Body of pancreas (tissue), 4 donors: ENCODE data around the gene AGAP3. TPM values are rescaled to one million over a fixed set of nuclear protein-coding genes. Genes with fewer than 3 reads are reported as not detected.

ENCODE experiments used
- ATAC-seq: fragments of 150-250 bp; one replicate; pipeline ENCODE4 v1.9.1; 2016
- DNase-seq, 4 donors: peaks; one replicate each; pipeline ENCODE4 v3.0.0-alpha.2; 2019
- H3K27ac ChIP-seq, 4 donors: fragments of 200-600 bp; sonication (generic); 1 replicate in 3 of 4; 2 replicates in 1 of 4; pipeline versions ENCODE4 v1.5.1 to v1.6.1; 2016 to 2019; ENCODE audit warnings: mild to moderate bottlenecking in 1 of 4, mixed read lengths in 1 of 4, moderate library complexity in 1 of 4
- H3K27me3 ChIP-seq, 2 donors: fragments of 200-600 bp; sonication (generic); one replicate each; pipeline ENCODE4 v1.6.0; 2016; ENCODE audit warnings: mild to moderate bottlenecking in 1 of 2
- H3K36me3 ChIP-seq, 2 donors: fragments of 200-600 bp; sonication (generic); replicated peaks in 1 of 2; 2 replicates each; pipeline ENCODE4 v1.5.1; 2016; ENCODE audit warnings: low read depth in 2 of 2; ENCODE audit not compliant: insufficient read depth in 1 of 2
- H3K4me1 ChIP-seq: fragments of 200-600 bp; sonication (generic); one replicate; pipeline ENCODE4 v1.6.0; 2016
- H3K4me3 ChIP-seq, 2 donors: fragments of 200-600 bp; sonication (generic); 1 replicate in 1 of 2; 2 replicates in 1 of 2; pipeline ENCODE4 v1.5.1; 2016 to 2019
- H3K9me3 ChIP-seq, 3 donors: fragments of 200-600 bp; sonication (generic); 1 replicate in 2 of 3; 2 replicates in 1 of 3; pipeline ENCODE4 v1.5.1; 2016
- POLR2A ChIP-seq, 3 donors: fragments of 450-650 bp; IDR thresholded peaks; one replicate each; pipeline ENCODE4 v1.6.1; 2016; ENCODE audit warnings: antibody characterized with exemption in 3 of 3, mild to moderate bottlenecking in 2 of 3
- WGBS, 2 donors: methylation state at CpG; one replicate each; pipeline ENCODE4 v1.1.5; 2017; 5-methylcytosine and 5-hydroxymethylcytosine counted together
- intact Hi-C: fragments of 100-400 bp; cut with DNase I; formaldehyde crosslinking; loops from one replicate; pipeline ENCODE4 v1.15.1; 2023
- total RNA-seq, 2 donors: library from RNA; depleted of rRNA; stranded (reverse); fragments of >200 nt; gene quantifications; one replicate each; pipeline ENCODE4 v1.1.0, GENCODE V29; 2016
- TF ChIP-seq, protein P1 (sequence below), 7 experiments: fragments of 450-650 bp in 4 of 7; fragments of 200-600 bp in 3 of 7; sonication (generic) in 3 of 7; IDR thresholded peaks; one replicate each; pipeline ENCODE4 v1.5.1; 2016 to 2019; ENCODE audit warnings: antibody characterized with exemption in 7 of 7

AGAP3 gene
- total RNA-seq, 2 donors from 2014 or later, result 45.4 to 104 TPM

- DNase-seq (no peak), ATAC-seq (no peak)
- no peak for TF ChIP-seq POLR2A (IDR thresholded peaks at IDR 0.05)
- TF ChIP-seq, protein P1, sequence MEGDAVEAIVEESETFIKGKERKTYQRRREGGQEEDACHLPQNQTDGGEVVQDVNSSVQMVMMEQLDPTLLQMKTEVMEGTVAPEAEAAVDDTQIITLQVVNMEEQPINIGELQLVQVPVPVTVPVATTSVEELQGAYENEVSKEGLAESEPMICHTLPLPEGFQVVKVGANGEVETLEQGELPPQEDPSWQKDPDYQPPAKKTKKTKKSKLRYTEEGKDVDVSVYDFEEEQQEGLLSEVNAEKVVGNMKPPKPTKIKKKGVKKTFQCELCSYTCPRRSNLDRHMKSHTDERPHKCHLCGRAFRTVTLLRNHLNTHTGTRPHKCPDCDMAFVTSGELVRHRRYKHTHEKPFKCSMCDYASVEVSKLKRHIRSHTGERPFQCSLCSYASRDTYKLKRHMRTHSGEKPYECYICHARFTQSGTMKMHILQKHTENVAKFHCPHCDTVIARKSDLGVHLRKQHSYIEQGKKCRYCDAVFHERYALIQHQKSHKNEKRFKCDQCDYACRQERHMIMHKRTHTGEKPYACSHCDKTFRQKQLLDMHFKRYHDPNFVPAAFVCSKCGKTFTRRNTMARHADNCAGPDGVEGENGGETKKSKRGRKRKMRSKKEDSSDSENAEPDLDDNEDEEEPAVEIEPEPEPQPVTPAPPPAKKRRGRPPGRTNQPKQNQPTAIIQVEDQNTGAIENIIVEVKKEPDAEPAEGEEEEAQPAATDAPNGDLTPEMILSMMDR (IDR thresholded peaks at IDR 0.05), result no peak
- H3K27ac ChIP-seq, result no peak overlapping the region
- H3K27me3 ChIP-seq, result no peaks in the 10 kb centered on the region
- no peak overlapping the region for H3K4me3 ChIP-seq
- intact Hi-C loops, result no loop called here
- H3K9me3 ChIP-seq, result no peaks in the 10 kb centered on the region
- 84 to 92% methylated on average over 17 to 24 of the region's 24 CpGs for WGBS, 2 donors
- H3K4me1 ChIP-seq, result no peaks in the 10 kb centered on the region
- no peaks in the 10 kb centered on the region for H3K36me3 ChIP-seq
Observed at GRCh38 chr7:151101621-151102396, 15.5 kb downstream of the AGAP3 start.

DNA sequence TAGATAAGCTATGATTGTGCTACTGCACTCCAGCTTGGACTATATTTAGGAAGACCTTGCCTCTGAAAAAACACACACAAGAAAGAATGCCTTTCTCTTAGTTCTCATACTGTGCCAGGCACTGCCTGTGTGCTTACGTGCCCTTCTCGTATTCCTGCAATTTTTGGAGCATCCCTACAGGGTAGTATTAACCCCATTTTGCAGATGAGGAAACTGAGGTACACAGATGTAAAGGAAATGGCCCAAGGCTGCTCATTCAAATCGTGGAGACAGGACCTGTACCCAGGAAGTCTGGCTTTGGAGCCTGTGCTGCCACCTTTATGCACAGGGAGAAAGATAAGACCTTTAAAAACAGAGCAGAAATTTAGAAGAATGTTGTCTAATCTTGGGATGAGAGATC is 16.7 kb downstream of the AGAP3 start:
- H3K36me3 ChIP-seq, result no peaks in the 10 kb centered on the region
- H3K27me3 ChIP-seq, result no peaks in the 10 kb centered on the region
- no peaks in the 10 kb centered on the region for H3K4me1 ChIP-seq
- H3K9me3 ChIP-seq, result no peaks in the 10 kb centered on the region
- 79 to 87% methylated on average over 3 of the region's 3 CpGs for WGBS, 2 donors
- DNase-seq (no peak), ATAC-seq (no peak)
- H3K4me3 ChIP-seq, result no peak overlapping the region
- TF ChIP-seq POLR2A (IDR thresholded peaks at IDR 0.05), result no peak
- TF ChIP-seq, protein P1 (IDR thresholded peaks at IDR 0.05), result no peak
- H3K27ac ChIP-seq, result no peak overlapping the region
- intact Hi-C loops, result no loop called here

GRCh38 chr7:151103973-151104372 is 17.7 kb downstream of the AGAP3 start:
- no peaks in the 10 kb centered on the region for H3K9me3 ChIP-seq
- no peak for TF ChIP-seq POLR2A (IDR thresholded peaks at IDR 0.05)
- TF ChIP-seq, protein P1 (IDR thresholded peaks at IDR 0.05), result no peak
- intact Hi-C loops, result no loop called here
- H3K27ac ChIP-seq, result no peak overlapping the region
- no peak for DNase-seq
- ATAC-seq, result no peak
- no peaks in the 10 kb centered on the region for H3K4me1 ChIP-seq
- H3K27me3 ChIP-seq, result no peaks in the 10 kb centered on the region
- 73 to 91% methylated on average over 11 to 12 of the region's 12 CpGs for WGBS, 2 donors
- H3K4me3 ChIP-seq, result no peak overlapping the region
- no peaks in the 10 kb centered on the region for H3K36me3 ChIP-seq

- WGBS, 2 donors, result 72 to 83% methylated on average over 23 of the region's 23 CpGs
- DNase-seq (no peak), ATAC-seq (no peak)
- H3K4me3 ChIP-seq, result no peak overlapping the region
- intact Hi-C loops, result loop anchor here (5.0 kb wide), 1 partner anchor 72 kb away; no protein-coding TSS in a partner anchor
- no peaks in the 10 kb centered on the region for H3K4me1 ChIP-seq
- H3K27ac ChIP-seq, result no peak overlapping the region
- TF ChIP-seq, protein P1 (IDR thresholded peaks at IDR 0.05), result no peak
- no peak for TF ChIP-seq POLR2A (IDR thresholded peaks at IDR 0.05)
- H3K9me3 ChIP-seq, result no peaks in the 10 kb centered on the region
- no peaks in the 10 kb centered on the region for H3K36me3 ChIP-seq
- H3K27me3 ChIP-seq, result no peaks in the 10 kb centered on the region
Observed at GRCh38 chr7:151104411-151105235, 18.3 kb downstream of the AGAP3 start.
